NCI-H2196 treated with DMSO at 0.1 percent for 48 hours (cell line): ENCODE data around the gene CREB1.

Experiments
- DNase-seq: peaks from one replicate; lab custom pipeline; 2025; ENCODE audit not compliant: unreplicated experiment; lab: John Stamatoyannopoulos, UW

The CREB1 gene

GRCh38 chr2:207540431-207540830 lies 10.7 kb downstream of the CREB1 start:
- no peak for DNase-seq

- DNase-seq = no peak
These were observed 12.2 kb downstream of the CREB1 start for GRCh38 chr2:207541933-207542332.

GRCh38 chr2:207543272-207543671 lies 13.5 kb downstream of the CREB1 start:
- DNase-seq = no peak

- no peak for DNase-seq
These were observed 17.1 kb downstream of the CREB1 start for GRCh38 chr2:207546822-207547221.

- DNase-seq = no peak
These were observed 19.4 kb downstream of the CREB1 start for GRCh38 chr2:207549145-207549544.

- DNase-seq = no peak
These were observed 28.3 kb downstream of the CREB1 start for GRCh38 chr2:207558079-207558491.

GRCh38 chr2:207561386-207562080 lies 31.8 kb downstream of the CREB1 start:
- no peak for DNase-seq

- DNase-seq = no peak
These were observed 36.2 kb downstream of the CREB1 start for GRCh38 chr2:207565736-207566500.

GRCh38 chr2:207567671-207568070 lies 37.9 kb downstream of the CREB1 start:
- DNase-seq = no peak

- DNase-seq = no peak
These were observed 41.6 kb downstream of the CREB1 start for GRCh38 chr2:207571370-207571769.

GRCh38 chr2:207584952-207585351 lies 55.2 kb downstream of the CREB1 start:
- no peak for DNase-seq

- no peak for DNase-seq
These were observed 57.5 kb downstream of the CREB1 start for GRCh38 chr2:207587305-207587704.

GRCh38 chr2:207589143-207589542 lies 59.4 kb downstream of the CREB1 start:
- no peak for DNase-seq

GRCh38 chr2:207593277-207593676 lies 63.5 kb downstream of the CREB1 start:
- no peak for DNase-seq

GRCh38 chr2:207594264-207594663 lies 64.5 kb downstream of the CREB1 start:
- no peak for DNase-seq

- no peak for DNase-seq
These were observed 65.0 kb downstream of the CREB1 start for GRCh38 chr2:207594731-207595130.

GRCh38 chr2:207599636-207600035 lies 69.9 kb downstream of the CREB1 start:
- DNase-seq = no peak

- DNase-seq = no peak
These were observed 70.5 kb downstream of the CREB1 start for GRCh38 chr2:207600231-207600630.

- no peak for DNase-seq
These were observed 72.0 kb downstream of the CREB1 start for GRCh38 chr2:207601774-207602173.

GRCh38 chr2:207603486-207603885 lies 73.7 kb downstream of the CREB1 start:
- DNase-seq = no peak

- DNase-seq = no peak
These were observed 76.6 kb downstream of the CREB1 start for GRCh38 chr2:207606399-207606798.

GRCh38 chr2:207606829-207607228 lies 77.1 kb downstream of the CREB1 start:
- DNase-seq = no peak

- DNase-seq = no peak
These were observed 83.0 kb downstream of the CREB1 start for GRCh38 chr2:207612714-207613113.
